HG03565 (cell line): ENCODE results near the gene ZNF791.
"Not testable (repeated sequence)": the region's sequence is repeated elsewhere in the genome, so short reads cannot be mapped to it uniquely, and the experiment has no call there.

ENCODE experiments used
- ATAC-seq: cut with Tn5 transposase; IDR thresholded peaks from one replicate; pipeline ENCODE4 v1.9.1; 2021; ENCODE audit warnings: mild to moderate bottlenecking, moderate library complexity; ENCODE audit not compliant: unreplicated experiment

ZNF791 gene

DNA sequence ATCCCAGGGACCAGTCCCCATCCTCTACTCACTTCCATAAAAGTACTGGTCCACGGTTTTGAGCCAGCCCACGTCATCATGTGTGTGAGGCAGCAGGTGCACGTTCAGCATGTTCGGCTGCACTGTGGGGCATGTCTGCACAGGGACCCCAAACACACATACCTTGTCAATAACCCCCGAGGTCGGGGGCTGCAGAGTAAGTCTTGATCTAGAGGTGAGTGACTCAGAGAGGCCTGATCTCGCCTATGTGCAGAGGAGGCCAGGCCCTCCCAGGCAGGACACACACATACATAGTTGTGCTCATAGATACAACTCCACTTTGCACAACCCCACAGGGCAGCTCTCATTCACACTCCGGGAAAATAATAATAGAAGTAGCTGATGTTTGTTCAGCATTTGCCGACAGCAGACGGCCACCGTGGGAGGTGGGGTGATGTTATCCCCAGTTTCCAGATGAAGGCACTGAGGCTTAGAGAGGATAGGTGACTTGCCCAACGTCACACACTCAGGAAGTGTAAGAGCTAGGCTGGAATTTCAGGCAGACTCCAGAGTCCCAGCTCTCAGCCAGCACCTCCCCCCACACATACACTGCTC, 55.0 kb downstream of the ZNF791 start:
- no peak for ATAC-seq

DNA sequence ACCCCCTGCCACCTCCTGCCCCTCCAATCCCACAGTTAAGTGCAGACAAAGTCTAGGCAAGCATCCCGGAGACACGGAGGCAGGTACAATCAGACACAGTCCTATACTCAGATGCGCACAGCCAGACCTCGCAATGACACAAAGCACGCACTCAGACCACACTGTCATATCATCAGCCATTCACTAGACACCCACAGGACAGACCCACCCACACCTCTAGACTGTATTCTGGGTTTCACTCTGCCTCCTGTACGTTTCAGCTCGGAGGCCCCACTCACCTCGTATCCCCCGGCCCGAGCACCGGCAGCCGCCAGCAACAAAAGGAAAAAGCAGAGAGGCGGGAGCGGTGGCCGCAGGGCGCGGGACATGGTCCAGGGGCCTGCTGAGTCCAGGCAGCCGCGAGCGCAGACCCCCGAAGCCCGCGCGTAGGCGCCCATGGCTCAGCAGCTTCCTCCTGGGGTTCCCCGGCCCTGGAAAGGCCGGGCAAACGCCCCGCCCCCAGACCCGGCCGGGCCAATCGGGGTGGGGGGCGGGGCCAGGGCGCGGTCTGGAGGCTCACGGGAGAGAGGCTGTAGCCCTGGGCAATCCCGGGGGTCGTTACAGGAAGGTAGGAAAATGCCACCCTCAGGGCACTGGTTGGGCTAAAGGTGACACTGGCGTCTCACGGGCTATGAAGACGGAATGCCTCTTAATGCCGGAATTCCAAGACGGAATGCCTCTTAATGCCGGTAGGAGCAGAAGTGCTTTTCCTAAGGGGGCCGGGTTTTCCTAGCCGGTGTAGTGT, 55.7 kb downstream of the ZNF791 start, which contains the start of the genes MAN2B1 and WDR83:
Gene MAN2B1 (minus strand): TSS at position 478 of the 784 bp plus-strand sequence. CDS start 41 bp downstream, at position 437.
Gene WDR83 (plus strand): TSS at position 543 of the 784 bp plus-strand sequence. CDS start 2,984 bp downstream, outside the sequence.
- ATAC-seq, result peak; percentile 35

DNA sequence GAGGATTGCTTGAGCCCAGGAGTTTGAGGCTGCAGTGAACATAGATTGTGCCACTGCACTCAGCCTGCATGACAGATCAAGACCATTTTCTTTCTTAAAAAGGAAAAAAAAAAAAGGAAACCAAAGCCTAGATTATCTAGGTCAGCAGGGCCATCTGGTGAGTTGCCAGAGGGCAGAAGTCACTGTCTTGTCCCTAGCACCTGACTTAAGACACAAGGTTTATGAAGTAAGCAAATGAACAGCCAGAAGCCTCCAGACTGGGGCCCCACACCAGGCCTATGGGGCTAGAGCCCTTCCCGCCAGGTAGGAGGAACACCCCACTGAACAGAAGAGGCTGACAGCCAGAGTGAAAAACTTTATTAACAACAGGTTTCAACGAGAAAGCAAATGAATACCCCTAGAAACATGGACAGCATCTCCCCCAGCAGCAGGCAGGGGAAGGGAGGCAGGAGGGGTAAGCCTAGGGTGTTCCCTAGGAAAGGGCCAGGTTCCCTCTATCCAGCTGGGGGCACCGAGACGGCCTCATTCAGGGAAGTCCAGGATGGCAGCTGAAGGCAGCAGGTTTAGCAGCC, 57.1 kb downstream of the ZNF791 start:
- ATAC-seq, result no peak

DNA sequence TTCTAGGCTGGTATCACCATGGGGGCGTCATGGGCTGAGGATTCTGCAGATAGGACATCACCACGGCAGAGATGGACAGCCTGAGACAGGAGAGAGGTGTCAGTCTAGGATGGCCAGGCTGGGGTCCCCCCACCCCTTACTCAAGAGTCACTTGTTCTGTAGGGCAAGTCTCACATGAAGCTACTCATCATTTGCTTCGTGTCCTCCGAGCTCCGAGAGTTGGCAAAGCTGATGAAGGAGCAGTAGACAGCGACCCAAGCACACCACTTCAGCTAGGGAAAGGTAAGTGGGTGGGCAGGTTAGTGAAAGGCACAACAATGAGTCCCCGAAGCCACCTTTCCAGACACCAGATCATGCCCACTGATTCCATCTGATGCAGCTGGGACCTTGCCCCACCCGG, 57.6 kb downstream of the ZNF791 start:
- no peak for ATAC-seq

DNA sequence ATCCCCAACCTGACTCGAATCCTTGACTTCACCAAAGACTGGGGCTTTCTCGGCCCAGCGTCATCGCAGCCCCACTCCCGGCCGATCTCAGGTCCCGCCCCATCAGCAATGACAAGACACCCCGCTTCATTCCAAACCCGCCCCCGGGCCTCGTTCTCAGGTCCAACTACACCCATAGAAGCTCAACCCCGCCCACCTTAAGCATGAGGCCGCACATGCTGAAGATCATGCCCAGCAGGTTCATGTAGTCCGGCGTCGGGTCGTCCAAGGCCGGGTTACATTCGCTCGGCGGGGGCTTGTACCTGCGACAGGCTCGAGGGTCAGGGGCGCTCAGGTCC, 58.2 kb downstream of the ZNF791 start:
- no peak for ATAC-seq

DNA sequence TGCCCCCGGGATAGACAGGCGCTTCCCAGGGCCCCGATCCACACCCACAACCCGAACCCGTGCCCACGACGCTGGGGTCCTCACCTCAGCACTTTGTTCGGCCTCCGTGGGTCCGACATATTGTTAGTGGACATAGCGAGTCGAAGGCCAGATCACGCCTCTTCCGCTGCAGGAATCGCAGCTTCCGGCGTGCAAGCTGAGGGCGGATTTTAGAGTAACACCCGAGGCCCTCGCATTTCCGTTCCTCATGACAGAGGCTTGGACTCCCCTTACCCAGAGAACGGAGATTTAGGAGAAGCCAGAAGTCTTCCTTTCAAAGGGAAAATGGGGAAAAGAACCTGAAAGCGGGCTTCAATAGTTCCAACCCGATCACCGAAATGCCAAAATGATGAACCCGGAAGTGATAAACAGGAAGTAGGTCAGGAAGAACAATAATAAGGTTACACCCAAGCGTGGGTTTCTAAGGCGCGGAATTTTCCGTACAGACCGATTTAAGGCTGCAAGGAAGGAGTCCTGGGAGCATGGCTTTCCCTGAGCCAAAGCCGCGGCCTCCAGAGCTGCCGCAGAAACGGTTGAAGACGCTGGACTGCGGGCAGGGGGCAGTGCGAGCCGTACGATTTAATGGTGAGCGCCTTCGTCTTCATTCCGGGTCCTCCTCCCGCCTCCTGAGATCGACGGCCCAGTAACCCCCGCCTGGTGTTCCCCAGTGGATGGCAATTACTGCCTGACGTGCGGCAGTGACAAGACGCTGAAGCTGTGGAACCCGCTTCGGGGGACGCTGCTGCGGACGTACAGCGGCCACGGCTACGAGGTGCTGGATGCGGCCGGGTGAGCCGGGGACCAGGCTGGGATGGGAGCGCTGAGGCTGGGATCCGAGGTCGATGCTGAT, 58.8 kb downstream of the ZNF791 start:
- no peak for ATAC-seq

DNA sequence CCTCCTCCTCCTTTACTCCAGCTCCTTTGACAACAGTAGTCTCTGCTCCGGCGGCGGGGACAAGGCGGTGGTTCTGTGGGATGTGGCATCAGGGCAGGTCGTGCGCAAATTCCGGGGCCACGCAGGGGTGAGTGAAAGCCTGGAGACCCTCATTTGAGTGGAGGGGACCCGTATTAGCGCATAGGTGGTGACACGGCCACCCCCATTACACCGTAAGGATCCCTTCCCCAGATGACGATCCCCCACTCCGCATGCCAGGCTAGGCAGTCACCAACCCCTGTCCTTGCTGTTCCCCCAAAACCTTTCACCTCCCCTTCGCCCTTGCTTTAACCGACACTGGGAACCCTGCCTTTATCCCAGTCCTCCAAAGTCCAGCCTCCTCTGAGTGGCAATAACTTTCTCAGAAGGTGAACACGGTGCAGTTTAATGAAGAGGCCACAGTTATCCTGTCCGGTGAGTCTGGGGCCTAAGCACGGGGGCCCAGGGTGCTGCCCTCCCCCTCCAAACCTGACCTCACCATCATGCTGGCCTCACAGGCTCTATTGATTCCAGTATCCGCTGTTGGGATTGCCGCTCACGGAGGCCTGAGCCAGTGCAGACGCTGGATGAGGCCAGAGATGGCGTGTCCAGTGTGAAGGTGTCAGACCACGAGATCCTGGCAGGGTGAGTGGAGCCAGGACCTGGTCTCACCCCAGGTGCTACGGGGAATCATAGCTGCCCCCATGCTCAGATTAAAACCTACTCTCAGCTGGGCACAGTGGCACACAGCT, 59.6 kb downstream of the ZNF791 start:
- ATAC-seq, result no peak

DNA sequence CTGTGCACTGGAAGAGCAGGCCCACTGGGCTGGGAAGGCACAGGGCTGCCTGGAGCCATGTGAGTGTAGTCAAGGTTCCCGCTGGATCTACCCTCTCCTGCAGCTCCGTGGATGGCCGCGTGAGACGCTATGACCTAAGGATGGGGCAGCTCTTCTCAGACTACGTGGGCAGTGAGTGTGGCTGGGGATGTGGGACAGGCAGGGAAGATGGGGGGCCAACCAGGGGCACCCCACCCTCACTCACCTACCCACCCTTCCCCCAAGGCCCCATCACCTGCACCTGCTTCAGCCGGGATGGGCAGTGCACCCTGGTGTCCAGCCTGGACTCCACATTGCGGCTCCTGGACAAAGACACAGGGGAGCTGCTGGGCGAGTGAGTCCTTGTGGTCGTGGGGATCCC, 62.0 kb downstream of the ZNF791 start:
- no peak for ATAC-seq

DNA sequence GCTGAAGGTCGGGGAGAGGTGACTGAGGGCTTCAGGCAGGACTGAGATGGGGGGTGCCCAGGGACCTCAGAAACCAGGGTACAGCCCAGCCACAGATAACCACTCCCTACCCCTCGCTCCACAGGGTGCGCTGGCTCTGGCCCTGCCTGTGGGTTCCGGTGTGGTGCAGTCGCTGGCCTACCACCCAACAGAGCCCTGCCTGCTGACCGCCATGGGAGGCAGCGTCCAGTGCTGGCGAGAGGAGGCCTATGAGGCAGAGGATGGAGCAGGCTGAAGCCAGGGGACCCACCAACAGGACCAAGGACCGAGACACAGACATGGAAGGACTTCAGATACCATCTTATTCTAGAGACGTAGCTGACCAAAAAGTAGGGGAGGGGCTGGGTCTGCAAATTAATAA, 64.7 kb downstream of the ZNF791 start:
- no peak for ATAC-seq

DNA sequence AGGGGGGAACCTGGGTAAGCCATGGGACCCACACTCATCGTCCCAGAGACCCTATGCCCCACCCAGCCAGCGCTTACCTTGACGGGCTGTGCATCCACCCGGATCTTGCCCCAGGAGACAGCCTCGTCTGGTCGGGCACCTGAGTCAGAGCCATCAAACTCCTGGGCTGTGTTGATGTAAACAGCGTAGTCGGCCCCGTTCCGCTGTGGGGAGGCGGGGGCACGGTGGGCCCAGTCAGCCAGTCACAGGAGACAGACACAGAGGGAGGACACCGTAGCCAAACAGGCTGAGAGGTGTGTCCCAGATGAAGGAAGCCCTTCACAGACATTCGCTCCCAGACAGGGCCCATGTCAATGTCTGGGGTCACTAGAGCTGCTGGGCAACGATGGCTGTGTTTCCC, 65.2 kb downstream of the ZNF791 start:
- ATAC-seq, result no peak

DNA sequence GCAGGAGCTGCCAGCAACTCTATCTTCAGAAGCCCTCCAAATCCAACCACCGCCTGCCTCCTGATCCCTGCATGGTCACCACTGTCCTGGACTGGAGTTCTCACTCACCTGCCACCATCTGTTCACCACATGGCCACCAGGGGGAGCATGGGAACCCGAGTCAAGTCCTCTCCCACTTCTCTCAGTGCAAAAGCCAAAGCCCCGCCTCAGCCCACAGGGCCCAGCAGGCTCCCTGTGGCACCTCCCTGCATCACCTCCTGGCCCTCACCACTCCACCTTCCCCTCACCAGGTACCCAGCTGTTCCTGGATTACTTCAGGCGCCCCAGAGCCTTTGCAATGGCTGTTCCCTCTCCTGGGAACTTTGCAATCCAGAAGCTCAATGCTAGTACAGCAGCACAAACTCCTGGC, 65.7 kb downstream of the ZNF791 start:
- no peak for ATAC-seq

DNA sequence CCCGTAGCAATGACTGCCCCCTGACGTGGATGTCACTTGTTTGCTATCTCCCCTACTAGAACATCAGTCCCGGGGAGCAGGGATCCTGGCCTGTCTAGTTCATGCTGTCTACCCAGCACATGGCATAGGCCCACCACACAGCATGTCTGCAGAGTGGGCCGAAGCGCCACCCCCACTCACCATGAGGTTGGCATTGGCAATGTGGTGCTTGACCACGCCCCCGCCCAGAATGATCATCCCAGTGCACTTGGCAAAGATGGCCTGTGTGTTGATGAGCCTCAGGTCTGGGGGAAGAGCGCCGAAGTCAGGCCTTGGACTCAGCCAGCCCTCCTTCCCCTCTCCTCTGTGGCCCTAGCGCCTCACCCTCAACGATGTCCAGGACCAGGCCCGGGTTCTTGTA, 66.2 kb downstream of the ZNF791 start:
- no peak for ATAC-seq

DNA sequence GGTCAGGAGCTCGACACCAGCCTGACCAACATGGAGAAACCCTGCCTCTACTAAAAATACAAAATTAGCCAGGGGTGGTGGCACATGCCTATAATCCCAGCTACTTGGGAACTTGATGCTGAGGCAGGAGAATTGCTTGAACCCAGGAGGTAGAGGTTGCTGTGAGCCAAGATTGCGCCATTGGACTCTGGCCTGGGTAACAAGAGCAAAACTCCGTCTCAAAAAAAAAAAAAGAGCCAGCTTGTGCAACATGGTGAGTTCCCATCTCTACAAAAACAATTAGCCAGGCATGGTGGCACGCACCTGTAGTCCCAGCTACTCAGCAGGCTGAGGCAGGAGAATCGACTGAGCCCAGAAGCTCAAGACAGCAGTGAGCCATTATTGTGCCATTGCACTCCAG, 67.3 kb downstream of the ZNF791 start:
- not testable (repeated sequence) for ATAC-seq

DNA sequence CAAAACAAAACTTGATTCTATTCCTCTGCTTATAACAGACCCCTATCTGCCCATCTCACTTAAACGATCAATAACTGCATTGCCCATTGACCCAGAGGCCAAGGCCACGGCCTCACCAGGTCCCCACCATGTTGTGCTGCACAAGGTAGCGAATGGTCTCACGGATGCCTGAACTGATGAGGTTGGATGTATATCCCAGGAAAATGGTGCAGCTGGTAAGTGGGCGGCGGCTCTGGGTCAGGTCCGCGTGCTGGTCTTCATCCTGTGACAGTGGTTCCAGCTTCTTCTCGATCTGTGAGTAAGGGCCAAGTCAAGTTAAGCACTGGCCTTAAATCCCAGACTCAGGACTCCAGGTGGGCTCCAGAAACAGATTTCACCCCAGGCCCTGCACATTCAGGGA, 69.3 kb downstream of the ZNF791 start:
- no peak for ATAC-seq

DNA sequence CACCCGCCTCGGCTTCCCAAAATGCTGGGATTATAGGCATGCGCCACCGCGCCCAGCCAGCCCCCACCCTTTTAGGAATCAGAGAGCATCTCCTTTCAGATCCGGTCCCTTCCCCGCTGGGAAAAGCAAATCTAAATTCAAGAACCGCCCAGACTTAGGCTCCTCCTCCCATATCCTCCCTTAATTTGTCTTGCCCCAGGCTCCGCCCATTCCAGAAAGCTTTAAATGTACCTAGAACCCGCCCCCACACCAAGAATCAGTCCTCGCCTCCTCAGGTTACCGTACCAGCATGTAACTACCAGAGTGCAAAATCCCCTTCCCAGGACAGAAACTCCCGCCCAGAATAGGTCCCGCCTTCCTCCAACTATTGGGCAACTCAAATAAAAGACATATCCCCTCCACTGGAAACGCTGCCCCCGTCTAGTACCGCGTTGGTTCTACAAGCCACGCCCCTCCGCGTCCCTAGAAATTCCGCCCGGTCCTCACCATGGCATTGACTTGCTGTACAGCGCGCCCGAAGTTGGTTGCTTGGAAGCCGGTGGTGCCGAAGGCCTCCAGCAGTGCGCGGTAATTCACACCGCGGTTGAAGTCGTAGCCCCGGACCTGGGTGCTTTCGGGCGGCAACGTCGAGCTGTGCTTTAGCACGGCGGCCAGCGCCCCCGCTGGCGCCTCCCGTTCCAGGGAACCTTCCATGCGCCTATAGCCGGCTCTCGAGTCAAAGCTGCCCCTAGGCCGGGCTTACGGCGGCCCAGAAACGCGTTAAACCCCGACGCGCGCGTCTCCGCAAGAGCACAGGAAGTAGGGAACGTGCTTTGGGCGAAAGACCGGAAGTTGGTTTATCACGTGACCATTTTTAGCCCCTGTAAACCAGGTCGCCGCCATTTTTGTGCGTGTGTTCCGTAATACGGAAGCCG, 70.6 kb downstream of the ZNF791 start, which contains the start of gene DHPS:
Gene DHPS (minus strand): TSS at position 807 of the 914 bp plus-strand sequence. CDS start 114 bp downstream, at position 693.
- peak; percentile 63 for ATAC-seq
